Stimulated activated memory B cell treated with anti-CD40 and anti-IgM and Interleukin-4, amounts not matched to agents 10 μg/mL and 1 μg/mL and 100 μg/mL, for 72 hours (primary cell): ENCODE data around the gene CCDC12.

ENCODE experiments used
- ATAC-seq: fragments of 150-1000 bp; cut with Tn5 transposase; 2 replicates; pipeline ENCODE4 v1.10.0; 2021
- H3K27ac Mint-ChIP-seq: one replicate; pipeline ENCODE4 v1.8.0; 2022; ENCODE audit warnings: mild to moderate bottlenecking, mixed read lengths
- H3K27me3 Mint-ChIP-seq: one replicate; pipeline ENCODE4 v1.8.0; 2022; ENCODE audit warnings: mixed read lengths
- H3K36me3 Mint-ChIP-seq: one replicate; pipeline ENCODE4 v1.8.0; 2022; ENCODE audit warnings: mixed read lengths
- H3K4me1 Mint-ChIP-seq: one replicate; pipeline ENCODE4 v1.8.0; 2022; ENCODE audit warnings: mixed read lengths
- H3K4me3 Mint-ChIP-seq: one replicate; pipeline ENCODE4 v1.8.0; 2022; ENCODE audit warnings: mild to moderate bottlenecking, moderate library complexity, mixed read lengths
- H3K9me3 Mint-ChIP-seq: one replicate; pipeline ENCODE4 v1.8.0; 2022; ENCODE audit warnings: mixed read lengths

The CCDC12 gene

DNA sequence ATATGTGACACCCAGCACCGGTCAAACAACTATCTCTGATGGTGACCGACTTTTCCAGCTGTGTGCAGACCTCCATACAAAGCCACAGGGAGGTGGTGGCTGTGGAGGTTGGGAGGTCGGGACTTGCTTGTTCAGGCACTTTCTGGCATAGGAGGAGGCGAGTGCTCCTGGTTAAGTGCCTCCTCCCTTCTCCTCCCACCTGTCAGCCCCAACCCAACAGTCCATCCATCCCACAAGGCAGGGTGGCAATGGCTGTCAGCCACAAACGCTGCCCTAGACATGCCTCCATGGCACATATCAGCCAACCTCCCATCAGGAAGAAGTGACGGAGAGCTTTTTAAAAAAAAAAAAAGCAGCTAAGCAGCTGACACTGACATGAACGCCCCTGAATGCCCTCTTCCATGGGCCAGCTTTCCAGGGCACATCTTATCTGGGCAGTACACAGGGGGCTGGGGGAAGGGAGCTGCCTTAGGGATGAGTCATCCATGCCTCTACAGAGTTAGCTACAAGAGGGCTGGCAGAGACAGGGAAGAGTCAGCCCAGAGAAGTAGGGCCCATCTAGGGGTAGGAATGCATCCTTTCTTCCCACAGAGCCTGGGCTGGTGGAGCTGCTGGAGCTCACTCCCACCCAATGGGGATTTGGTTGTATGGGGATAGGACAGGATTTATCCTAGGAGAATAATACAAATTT lies 41.2 kb downstream of the CCDC12 start:
- no peak for ATAC-seq
- Mint-ChIP-seq H3K27ac (peak overlapping the region; percentile 86), H3K4me3 (no peak overlapping the region), H3K27me3 (no peaks in the 10 kb centered on the region), H3K4me1 (peaks cover 94% of the 10 kb centered on the region), H3K36me3 (peaks cover 48% of the 10 kb centered on the region), H3K9me3 (no peaks in the 10 kb centered on the region)

- Mint-ChIP-seq H3K9me3 (no peaks in the 10 kb centered on the region), H3K27ac (peak overlapping the region; percentile 86), H3K4me3 (no peak overlapping the region), H3K27me3 (no peaks in the 10 kb centered on the region), H3K36me3 (peaks cover 44% of the 10 kb centered on the region), H3K4me1 (peaks cover 94% of the 10 kb centered on the region)
- no peak for ATAC-seq
Measured at GRCh38 chr3:46934498-46935167, 41.9 kb downstream of the CCDC12 start.

- Mint-ChIP-seq H3K27me3 (no peaks in the 10 kb centered on the region), H3K36me3 (peaks cover 44% of the 10 kb centered on the region), H3K9me3 (peaks cover 2% of the 10 kb centered on the region), H3K27ac (peak overlapping the region; percentile 86), H3K4me1 (peaks cover 94% of the 10 kb centered on the region), H3K4me3 (no peak overlapping the region)
- ATAC-seq, result no peak
Measured at GRCh38 chr3:46934072-46934471, 42.5 kb downstream of the CCDC12 start.

- Mint-ChIP-seq H3K27me3 (no peaks in the 10 kb centered on the region), H3K36me3 (peaks cover 46% of the 10 kb centered on the region), H3K4me1 (peaks cover 95% of the 10 kb centered on the region), H3K4me3 (no peak overlapping the region), H3K9me3 (peaks cover 7% of the 10 kb centered on the region), H3K27ac (peak overlapping the region; percentile 86)
- ATAC-seq, result no peak
Measured at GRCh38 chr3:46933261-46933660, 43.3 kb downstream of the CCDC12 start.

- H3K4me1 Mint-ChIP-seq, result peaks cover 94% of the 10 kb centered on the region
- peaks cover 43% of the 10 kb centered on the region for H3K36me3 Mint-ChIP-seq
- H3K4me3 Mint-ChIP-seq, result no peak overlapping the region
- peak overlapping the region; percentile 86 for H3K27ac Mint-ChIP-seq
- H3K27me3 Mint-ChIP-seq, result no peaks in the 10 kb centered on the region
- ATAC-seq, result no peak
- H3K9me3 Mint-ChIP-seq, result peaks cover 7% of the 10 kb centered on the region
Measured at GRCh38 chr3:46932455-46933225, 43.9 kb downstream of the CCDC12 start.

- Mint-ChIP-seq H3K4me3 (peak overlapping the region; percentile 47), H3K27me3 (no peaks in the 10 kb centered on the region), H3K27ac (peak overlapping the region; percentile 86), H3K9me3 (peaks cover 7% of the 10 kb centered on the region), H3K4me1 (peaks cover 98% of the 10 kb centered on the region), H3K36me3 (peaks cover 40% of the 10 kb centered on the region)
- ATAC-seq, result no peak
Measured at GRCh38 chr3:46931631-46932331, 44.8 kb downstream of the CCDC12 start.

DNA sequence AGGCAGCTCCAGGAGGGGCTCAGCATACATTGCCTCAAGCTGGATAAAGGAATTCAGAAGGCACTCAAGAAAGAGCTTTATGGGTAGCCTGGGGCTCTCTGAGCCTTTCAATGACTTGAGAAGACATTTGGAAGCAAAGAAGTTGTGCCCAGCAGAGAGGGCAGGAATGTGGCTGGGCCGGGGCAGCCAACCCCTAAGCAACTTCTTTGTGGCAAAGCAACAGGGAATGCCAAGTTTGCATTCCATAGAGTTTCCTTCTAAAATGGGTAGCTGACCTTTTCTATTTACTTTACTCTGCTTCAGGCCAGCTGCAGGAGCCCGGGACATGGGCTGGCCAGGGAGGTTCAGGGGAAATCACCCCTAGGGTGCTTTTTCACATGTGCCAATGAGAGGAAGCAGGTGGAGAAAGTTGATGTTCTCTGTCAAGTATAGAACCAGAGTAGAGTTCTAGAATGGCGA lies 45.6 kb downstream of the CCDC12 start:
- H3K36me3 Mint-ChIP-seq, result peaks cover 34% of the 10 kb centered on the region
- ATAC-seq, result no peak
- H3K9me3 Mint-ChIP-seq, result peaks cover 7% of the 10 kb centered on the region
- H3K4me1 Mint-ChIP-seq, result peaks cover 98% of the 10 kb centered on the region
- H3K4me3 Mint-ChIP-seq, result peak overlapping the region; percentile 7
- H3K27ac Mint-ChIP-seq, result peak overlapping the region; percentile 86
- no peaks in the 10 kb centered on the region for H3K27me3 Mint-ChIP-seq

- Mint-ChIP-seq H3K36me3 (peaks cover 34% of the 10 kb centered on the region), H3K9me3 (peaks cover 7% of the 10 kb centered on the region), H3K4me1 (peaks cover 98% of the 10 kb centered on the region), H3K27ac (peak overlapping the region; percentile 86), H3K27me3 (no peaks in the 10 kb centered on the region), H3K4me3 (peak overlapping the region; percentile 7)
- ATAC-seq, result no peak
Measured at GRCh38 chr3:46930166-46930944, 46.2 kb downstream of the CCDC12 start.

DNA sequence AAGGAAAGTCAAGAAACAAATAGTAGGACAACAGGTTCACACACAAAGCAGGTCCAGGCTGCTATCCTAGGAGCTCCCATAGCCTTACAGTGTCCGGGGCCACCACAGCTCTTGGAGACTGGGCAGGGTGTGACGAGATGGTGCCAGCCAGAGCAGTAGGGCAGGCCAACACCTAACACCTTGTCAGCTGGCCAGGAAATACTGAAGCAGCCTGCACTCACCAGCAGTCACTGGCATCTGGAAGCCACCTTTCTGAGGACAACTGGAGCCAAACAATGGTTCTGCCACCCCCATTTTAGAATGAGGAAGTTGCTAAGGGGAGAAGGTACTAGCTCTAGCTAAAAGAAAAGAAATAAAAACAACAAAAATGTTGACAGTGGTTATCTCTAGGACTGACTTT lies 47.2 kb downstream of the CCDC12 start:
- Mint-ChIP-seq H3K4me3 (peak overlapping the region; percentile 11), H3K9me3 (peaks cover 7% of the 10 kb centered on the region), H3K27me3 (no peaks in the 10 kb centered on the region), H3K27ac (peak overlapping the region; percentile 86), H3K4me1 (peaks cover 93% of the 10 kb centered on the region), H3K36me3 (peaks cover 34% of the 10 kb centered on the region)
- ATAC-seq, result no peak

DNA sequence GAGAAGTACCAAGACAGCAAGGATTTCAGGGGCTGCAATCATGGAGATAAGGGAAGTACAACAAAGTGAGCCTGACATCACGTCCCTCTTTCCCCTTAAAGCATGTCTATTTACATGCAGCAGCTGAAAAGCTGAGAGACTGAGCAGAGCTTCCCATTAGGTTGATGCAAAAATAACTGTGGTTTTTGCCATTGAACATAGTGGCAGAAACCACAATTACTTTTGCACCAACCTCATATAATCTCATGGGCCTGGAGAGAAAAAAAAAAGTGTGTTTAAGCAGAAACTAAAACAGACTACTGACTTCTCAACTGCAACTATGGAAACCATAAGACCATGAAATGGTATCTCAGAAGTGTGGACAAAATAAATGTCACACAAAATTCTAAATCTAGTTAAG lies 48.3 kb downstream of the CCDC12 start:
- Mint-ChIP-seq H3K4me3 (peak overlapping the region; percentile 46), H3K4me1 (peaks cover 90% of the 10 kb centered on the region), H3K27ac (peak overlapping the region; percentile 86), H3K36me3 (peaks cover 44% of the 10 kb centered on the region), H3K9me3 (peaks cover 7% of the 10 kb centered on the region), H3K27me3 (no peaks in the 10 kb centered on the region)
- ATAC-seq, result peak; percentile 3

- peak; percentile 11 for ATAC-seq
- H3K27ac Mint-ChIP-seq, result peak overlapping the region; percentile 86
- no peaks in the 10 kb centered on the region for H3K27me3 Mint-ChIP-seq
- peaks cover 7% of the 10 kb centered on the region for H3K9me3 Mint-ChIP-seq
- H3K36me3 Mint-ChIP-seq, result peaks cover 50% of the 10 kb centered on the region
- H3K4me1 Mint-ChIP-seq, result peaks cover 88% of the 10 kb centered on the region
- H3K4me3 Mint-ChIP-seq, result peak overlapping the region; percentile 73
Measured at GRCh38 chr3:46927718-46928073, 48.8 kb downstream of the CCDC12 start.

DNA sequence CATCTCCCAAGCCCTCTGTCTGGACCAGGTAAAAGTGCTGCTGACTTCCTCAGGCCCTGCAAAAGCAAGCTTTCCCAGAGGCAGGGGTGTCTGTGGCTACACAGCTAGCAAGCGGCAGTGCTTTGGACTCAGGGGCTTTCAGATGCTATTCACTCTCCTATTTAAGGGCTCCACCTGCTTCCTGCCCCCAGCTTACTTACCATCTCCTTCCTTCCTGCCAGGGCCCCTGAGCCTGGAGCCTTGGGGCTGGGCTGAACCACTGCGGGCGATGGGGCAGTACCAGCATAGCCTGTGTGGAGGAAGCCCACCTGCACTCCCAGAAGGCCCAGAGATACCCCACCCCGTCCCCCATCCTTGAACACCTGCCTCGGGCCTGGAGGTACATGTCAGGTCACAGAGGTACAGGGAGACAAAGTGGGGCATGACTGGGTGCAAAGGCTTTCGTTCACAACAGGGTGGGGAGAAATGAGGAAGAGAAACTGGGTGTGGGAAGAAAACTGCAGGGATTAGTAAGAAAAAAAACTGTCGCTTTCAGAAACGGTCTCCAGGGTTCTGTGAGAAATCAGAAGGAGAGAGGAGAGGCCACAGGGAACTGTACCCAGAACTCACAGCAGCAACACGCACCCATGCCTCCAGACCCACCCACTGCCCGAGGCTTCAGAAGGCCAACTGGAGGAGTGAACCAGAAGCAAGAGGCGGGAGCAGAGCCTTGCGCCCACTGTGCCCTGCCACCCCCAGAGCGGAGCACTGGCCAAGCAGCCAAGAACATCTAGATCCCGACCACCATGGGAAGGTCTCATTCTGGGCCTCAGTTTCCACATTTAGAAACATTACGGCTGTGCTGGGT lies 49.5 kb downstream of the CCDC12 start:
- Mint-ChIP-seq H3K36me3 (peaks cover 53% of the 10 kb centered on the region), H3K9me3 (peaks cover 7% of the 10 kb centered on the region), H3K27me3 (no peaks in the 10 kb centered on the region), H3K4me3 (peak overlapping the region; percentile 73), H3K4me1 (peaks cover 82% of the 10 kb centered on the region), H3K27ac (peak overlapping the region; percentile 86)
- ATAC-seq, result peak; percentile 87

- Mint-ChIP-seq H3K4me3 (peak overlapping the region; percentile 73), H3K9me3 (peaks cover 7% of the 10 kb centered on the region), H3K4me1 (peaks cover 76% of the 10 kb centered on the region), H3K36me3 (peaks cover 57% of the 10 kb centered on the region), H3K27me3 (no peaks in the 10 kb centered on the region), H3K27ac (peak overlapping the region; percentile 86)
- ATAC-seq, result no peak
Measured at GRCh38 chr3:46926447-46926846, 50.1 kb downstream of the CCDC12 start.

- peak overlapping the region; percentile 86 for H3K27ac Mint-ChIP-seq
- H3K4me1 Mint-ChIP-seq, result peaks cover 72% of the 10 kb centered on the region
- peak overlapping the region; percentile 73 for H3K4me3 Mint-ChIP-seq
- peaks cover 7% of the 10 kb centered on the region for H3K9me3 Mint-ChIP-seq
- ATAC-seq, result no peak
- H3K36me3 Mint-ChIP-seq, result peaks cover 61% of the 10 kb centered on the region
- no peaks in the 10 kb centered on the region for H3K27me3 Mint-ChIP-seq
Measured at GRCh38 chr3:46926039-46926438, 50.5 kb downstream of the CCDC12 start.
